Femur (tissue), 1 donor: Measurements from ENCODE around the gene TICRR.

ENCODE experiments used
- DNase-seq: peaks from one replicate; pipeline ENCODE4 v3.0.0-alpha.2; 2017

Gene TICRR

DNA sequence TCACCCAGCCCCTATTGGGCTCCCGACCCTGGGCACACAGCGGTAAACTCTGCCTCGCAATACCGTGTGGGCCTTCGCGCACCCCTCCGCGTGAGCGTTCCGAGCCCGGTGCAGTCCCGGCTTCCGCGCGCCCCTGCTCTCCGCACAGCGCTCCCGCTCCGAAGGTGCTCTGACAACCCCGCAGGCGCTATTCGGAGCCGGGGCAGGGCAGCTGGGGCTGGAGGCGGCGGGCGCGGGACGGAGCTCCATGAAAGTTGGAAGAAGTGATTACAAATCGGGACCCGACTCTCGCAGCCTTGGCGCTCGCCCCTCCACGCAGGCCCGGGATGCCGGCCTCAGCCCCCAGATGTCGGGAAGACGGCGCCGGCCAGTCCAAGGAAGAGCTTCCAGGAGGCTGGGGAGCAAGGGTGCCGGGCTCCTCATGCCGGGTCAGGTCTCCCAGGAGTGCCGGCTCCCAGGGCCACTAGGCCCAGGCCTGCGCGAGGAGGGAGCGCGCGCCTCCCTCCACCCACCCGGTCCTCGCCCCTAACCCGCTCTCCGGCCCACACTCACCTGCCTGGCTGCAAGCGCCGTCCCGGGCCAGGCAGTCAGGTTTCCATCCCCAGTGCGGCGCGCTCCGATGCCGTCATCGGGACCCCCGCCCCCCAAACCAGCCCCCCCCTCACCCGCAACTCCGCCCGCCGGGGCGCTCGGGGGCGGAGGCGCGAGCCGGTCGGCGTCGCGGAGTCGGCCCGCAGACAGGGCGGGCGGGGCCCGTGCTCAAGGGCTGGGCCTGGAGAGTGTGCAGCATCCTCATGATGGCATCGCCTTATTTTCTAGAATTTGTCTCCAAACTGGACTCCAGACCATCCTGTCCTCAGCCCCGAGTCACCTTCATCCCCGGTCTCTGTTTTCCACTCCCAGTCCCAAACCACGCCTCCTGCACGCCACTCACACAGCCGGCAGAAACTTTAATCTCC lies 79.9 kb downstream of the TICRR start, which contains the start of gene KIF7:
KIF7 (minus strand) TSS at position 621 of the 959 bp plus-strand sequence. CDS start 2,537 bp downstream, outside the sequence.
- DNase-seq, result peak; percentile 85

GRCh38 chr15:89656116-89656815 lies 81.0 kb downstream of the TICRR start:
- DNase-seq, result no peak

DNA sequence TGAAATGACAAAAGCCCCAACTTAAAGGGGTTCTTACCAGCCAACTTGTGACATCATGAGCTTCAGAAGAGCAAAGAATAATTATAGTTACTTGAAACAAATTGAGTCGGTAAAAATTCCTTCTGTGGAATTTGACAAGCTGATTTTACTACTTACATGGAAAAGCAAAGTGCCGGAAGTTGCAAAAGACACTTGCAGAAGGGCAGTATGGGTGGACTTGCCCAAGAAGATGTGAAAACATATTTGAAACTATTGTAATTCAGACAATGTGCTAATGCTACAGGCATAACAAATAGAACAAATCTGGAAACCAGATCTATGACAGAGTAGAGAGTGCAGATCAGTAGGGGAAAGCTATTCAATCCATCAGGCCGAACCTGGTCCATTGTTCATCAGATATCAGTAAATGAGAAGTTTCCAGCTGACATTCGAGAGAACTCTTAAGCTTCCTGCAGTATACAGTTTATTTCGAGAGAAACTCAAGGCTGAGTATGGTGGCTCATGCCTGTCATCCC lies 82.5 kb downstream of the TICRR start:
- no peak for DNase-seq

- no peak for DNase-seq
Measured at GRCh38 chr15:89659295-89659694, 84.0 kb downstream of the TICRR start.

DNA sequence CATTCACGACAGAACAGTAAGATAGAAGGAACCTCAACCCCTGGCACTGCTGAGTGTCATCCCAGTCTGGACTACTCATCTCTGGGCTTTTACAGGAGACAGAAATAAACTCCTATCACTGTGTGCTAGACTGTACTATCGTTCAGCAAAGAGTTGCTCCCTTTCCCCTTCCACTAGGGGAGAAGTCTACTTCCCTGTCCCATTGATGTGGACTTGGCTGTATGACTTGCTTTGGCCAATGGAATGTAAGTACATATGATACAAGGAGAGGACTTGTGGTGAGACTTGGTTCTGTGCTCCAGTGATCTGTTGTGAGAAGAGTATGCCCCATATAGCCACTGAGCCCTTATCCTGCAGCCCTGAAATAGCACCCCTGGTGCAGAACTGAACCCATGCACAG lies 85.3 kb downstream of the TICRR start:
- DNase-seq, result no peak

DNA sequence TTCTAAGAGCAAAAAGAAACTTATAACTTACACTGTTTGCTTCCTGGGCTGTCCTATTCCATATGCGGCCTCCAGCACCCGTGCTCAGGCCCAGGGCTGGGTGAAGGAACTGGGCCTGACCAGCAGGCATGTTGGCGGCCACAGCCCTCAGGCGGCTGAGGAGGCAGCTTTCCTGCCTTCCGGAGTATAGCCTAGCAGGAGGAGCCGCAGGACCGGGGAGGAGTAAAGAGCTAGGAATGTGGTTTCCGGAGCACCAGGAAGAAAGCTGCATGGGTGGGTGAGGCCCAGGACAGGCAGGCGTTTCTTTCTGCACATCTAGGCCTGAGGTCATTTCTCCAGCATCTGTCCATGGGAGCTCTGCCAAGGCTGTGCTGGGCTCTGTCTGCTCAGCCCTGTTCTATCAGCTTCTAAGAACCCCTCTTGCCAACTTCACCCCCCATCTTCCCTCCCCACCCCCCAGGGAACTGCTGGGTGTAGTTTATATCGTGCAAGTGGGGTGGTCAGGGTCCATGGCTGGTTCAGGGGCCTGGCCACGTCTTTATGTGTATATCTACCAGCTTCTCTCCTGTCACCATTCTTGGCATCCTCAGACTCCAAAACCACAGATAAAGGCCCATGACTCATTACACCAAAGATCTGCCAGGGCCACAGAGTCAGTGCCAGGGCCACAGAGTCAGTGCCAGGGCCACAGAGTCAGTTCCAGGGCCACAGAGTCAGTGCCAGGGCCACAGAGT lies 87.8 kb downstream of the TICRR start:
- DNase-seq, result peak; percentile 85

DNA sequence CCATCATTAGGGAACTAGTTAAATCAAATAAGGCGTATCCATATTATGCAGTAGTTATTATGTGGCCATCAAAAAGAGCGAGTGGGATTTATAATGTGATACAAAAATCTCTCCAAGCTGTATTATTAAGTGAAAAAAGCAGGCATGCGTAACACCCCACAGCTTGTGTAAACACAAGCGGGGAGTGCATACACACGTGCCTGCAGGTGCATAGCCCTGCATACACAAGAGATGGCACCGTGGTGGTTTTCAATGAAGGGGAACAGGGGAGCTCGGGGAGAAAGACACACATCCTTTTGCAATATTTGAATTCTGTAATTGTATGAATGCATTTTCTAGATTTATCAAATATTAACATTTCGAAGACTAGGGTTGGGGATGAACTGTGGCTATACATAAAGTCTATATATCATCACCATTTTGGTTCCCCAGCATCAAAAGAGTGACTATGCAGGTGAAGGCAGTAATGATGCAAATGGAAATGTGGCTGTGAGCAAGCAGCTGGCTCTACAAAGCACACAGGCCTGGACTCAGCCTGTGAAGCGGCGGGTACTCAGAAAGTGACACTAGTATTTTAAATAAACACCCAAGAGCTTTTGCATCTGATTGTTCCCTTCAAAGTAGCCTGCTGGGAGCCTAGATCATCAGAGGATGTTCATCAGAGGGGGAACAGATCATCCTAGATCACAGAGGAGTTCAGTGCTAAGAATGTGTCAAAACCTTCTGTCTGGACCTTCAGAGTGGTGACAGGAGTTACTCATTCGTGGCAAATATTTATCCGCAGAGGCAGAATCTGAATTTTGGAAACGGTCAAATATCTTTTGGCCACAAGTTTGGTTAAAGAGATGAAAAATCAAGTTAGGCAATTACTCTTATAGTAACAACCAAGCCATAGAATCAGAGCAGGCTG lies 89.4 kb downstream of the TICRR start:
- DNase-seq, result peak; percentile 17

- DNase-seq, result peak; percentile 84
Measured at GRCh38 chr15:89665449-89666181, 90.3 kb downstream of the TICRR start.

DNA sequence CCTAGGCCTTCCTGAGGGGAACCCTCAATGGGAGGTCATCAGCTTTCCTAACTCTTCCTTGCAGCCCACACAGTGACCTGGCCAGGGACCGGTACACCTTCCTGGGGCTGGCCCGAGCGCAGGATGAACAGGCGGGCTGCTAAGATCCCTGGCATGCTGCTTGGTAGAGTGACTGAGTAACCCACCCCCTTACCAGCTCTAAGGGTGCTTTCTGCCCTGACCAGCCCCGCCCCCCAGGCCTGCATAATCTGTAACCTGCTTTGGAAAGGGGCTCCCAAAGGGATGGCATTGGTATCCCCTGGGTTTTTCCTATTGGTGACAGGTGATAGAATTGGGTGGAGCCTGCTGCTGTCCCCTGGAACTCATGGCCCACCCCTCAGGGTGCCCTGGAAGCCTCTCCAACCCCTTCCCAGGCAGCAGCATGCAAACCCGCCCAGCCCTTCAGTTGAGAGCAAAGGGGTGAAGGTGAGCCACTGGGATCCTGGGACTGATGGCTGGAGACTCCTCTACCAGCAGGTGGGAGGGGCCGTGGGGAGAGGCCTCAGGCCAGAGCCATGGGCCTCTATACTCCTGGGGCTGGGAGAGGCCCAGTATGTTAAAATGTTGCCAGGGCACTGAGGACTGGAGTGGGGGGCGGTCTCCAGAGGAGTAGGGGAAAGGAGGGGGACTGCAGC lies 91.1 kb downstream of the TICRR start:
- peak; percentile 16 for DNase-seq

- DNase-seq, result peak; percentile 19
Measured at GRCh38 chr15:89666858-89667705, 91.8 kb downstream of the TICRR start.

GRCh38 chr15:89667706-89667960 lies 92.4 kb downstream of the TICRR start:
- no peak for DNase-seq

DNA sequence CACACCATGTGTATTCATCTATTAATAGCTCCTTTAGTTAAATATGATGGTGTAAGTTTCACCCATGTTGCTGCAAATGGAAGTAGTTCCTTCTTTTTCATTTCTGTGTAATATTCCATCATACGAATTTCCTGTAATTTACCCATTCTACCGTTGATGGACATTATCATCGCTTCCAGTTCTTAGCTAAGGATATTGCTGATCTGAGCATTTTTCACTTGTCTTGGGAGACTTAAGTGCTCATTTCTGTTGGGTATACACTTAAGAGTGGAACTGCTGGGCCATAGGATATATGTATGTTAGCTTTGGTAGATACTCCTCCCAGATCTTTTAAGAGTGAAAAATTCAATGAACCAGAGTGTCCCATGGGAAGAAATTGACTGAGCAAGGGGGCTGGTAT lies 92.9 kb downstream of the TICRR start:
- no peak for DNase-seq

DNA sequence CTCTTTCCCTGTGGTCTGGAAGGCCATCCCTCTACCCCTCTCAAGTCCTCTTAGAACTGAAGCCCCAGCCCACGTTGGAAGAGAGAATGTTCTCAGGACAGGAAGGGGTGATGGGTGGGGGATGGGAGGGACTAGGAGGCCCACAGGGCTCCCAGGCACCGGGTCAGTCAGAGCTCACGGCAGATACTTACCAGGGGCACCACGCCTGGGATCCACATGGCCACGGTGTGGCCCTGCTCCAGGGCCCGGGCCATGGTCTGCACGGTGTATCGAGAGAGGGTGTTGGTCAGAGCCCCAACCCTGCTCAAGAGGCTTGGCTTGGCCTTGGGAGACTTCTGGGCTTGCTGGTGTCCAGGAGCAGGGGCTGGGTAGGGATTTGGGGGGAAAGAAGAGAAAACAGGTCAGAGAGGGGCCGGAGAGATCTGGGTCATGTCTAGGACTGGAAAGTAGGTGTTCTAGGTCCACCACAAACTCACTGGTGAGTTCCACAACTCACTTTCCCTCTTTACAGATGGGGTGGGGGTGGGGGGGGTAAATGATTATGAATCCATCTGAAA lies 94.1 kb downstream of the TICRR start:
- DNase-seq, result no peak

DNA sequence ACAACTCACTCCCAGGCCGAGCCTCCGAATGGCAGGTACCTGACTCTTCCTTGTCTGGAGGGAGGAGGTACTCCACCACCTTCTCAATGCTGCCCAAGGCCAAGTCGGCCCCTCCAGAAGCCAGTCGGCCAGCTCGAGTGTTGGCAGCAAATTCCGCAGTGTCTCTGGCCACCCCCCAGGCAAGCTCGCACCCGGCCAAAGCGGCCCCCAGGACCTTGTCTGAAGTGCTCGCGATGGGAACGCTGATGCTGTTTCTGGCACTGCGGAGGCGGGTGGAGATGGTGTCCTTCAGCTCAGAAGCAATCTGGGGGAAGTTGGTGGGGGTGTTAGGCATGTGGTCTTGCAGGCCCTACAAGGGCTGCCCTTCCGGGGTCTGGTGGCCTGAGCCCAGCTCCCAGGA lies 94.7 kb downstream of the TICRR start:
- no peak for DNase-seq

DNA sequence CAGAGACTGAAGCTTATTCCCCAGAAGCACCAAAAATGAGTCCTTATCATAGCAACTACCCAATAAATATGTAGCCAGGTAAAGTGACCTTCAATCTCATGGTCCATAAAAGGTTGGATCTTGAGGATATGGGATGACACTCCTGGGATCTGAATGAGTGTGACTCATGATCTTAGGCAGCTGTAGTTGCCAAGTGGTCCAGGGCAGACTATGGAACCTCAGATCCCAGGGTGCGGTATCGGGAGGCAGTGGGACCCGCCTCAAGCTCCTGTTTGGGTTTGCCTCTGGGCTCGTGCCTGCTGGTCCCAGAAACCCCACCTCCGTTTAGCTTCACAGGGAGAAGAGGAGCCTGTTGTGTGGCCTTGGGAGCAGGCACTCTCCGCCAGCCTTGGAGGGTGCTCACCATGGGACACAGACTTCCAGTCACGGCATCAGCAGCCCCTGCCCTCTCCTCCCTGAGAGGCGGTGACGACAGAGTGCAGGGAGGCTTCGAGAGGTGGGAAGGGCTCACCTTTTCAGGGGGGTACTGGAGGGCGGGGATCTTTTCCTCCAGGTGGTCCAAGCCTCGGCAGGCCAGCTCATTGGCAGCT lies 95.8 kb downstream of the TICRR start:
- DNase-seq, result no peak

DNA sequence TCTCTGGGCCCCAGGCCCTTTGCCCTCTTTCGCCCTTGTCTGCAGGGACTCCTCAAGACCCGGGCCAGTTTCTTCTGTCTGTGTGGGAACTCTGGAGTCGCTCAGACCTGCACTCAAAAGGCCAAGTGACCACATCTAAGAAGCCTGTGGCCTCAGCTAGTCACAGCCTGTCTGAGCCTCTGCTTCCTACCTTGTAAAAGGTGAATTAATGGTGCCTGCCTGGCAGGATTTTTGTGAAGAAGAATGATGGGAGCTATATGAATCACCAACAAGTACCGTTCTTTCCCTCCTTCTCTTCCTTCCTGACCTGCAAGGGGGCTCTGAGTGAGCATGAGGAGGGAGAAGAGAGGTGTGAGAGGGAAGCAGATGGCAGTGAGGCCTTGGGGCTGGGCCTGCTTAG lies 96.4 kb downstream of the TICRR start:
- DNase-seq, result no peak

DNA sequence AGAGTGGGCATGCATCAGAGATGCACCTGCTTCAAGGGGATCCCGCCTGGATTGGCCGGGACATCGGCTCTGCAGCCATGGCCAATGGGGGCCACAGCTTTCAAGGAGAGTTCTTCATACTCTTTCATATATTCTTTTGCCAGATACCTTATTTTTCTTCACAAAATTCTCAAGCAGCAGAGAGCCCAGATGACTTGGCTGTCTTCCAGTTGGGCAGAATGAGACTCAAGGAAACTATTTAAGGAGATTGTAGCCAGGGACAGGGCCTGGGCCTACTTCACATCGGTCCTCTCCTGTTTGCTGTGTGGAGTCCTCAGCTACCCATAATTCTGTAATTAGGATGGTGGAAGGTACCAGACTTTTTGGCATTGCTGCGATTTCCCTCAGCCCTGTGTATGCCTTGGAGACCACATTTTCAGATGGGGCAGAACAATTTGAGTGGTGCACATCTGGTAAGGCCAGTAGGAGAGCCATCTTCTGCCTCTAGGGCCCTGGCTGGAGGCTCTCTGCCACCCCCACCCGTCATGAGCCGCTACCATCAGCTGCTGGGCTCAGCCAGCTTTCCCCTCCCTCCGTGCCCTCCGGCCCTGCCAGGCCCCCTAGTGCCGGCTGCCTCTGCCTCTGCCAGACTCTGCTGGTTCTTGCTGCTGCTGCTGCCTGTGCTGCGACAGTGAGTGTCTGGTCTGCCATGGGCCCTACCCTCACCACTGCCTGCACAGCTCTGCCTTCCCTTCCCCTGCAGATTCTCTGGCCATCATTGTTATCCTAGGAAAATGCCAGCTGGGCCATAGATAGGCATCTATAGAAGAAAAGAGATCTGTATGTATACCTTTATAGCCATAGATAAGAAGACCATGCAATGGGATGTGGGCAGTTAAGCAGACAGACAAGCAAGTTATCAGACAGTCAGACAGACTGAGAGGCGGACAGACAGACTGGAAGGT lies 97.2 kb downstream of the TICRR start:
- DNase-seq, result peak; percentile 28

- no peak for DNase-seq
Measured at GRCh38 chr15:89673165-89673512, 97.9 kb downstream of the TICRR start.
